ENCODE measurements around the gene CCL16.

The CCL16 gene

GRCh38 chr17:35981246-35981645 is at the start of gene CCL16:
Gene CCL16, minus strand, starts transcription at chr17:35981497. Its CDS starts 77 bp downstream, at chr17:35981420.
- no peak for TF ChIP-seq CTCF (IDR thresholded peaks at IDR 0.05; ENCODE audit: borderline replicate concordance, control extremely low read depth, extremely low read depth, insufficient read depth, missing control alignments)
- DNase-seq (ENCODE audit: low spot score): no peak
- in situ Hi-C loops (cut with MboI; ENCODE audit: low sequenced_read_pairs, unreplicated experiment): no loop called here

- DNase-seq (ENCODE audit: low spot score): no peak
- TF ChIP-seq CTCF (IDR thresholded peaks at IDR 0.05; ENCODE audit: borderline replicate concordance, control extremely low read depth, extremely low read depth, insufficient read depth, missing control alignments): no peak
- in situ Hi-C loops (cut with MboI; ENCODE audit: low sequenced_read_pairs, unreplicated experiment): no loop called here
Observed at GRCh38 chr17:36030956-36031355, 49.7 kb upstream of the CCL16 start.

- in situ Hi-C loops (cut with MboI; ENCODE audit: low sequenced_read_pairs, unreplicated experiment): no loop called here
- DNase-seq (ENCODE audit: low spot score): no peak
- no peak for TF ChIP-seq CTCF (IDR thresholded peaks at IDR 0.05; ENCODE audit: borderline replicate concordance, control extremely low read depth, extremely low read depth, insufficient read depth, missing control alignments)
Observed at GRCh38 chr17:36027761-36028160, 46.5 kb upstream of the CCL16 start.

- no peak for DNase-seq (ENCODE audit: low spot score)
- no peak for TF ChIP-seq CTCF (IDR thresholded peaks at IDR 0.05; ENCODE audit: borderline replicate concordance, control extremely low read depth, extremely low read depth, insufficient read depth, missing control alignments)
- in situ Hi-C loops (cut with MboI; ENCODE audit: low sequenced_read_pairs, unreplicated experiment): no loop called here
Observed at GRCh38 chr17:36024106-36024869, 43.0 kb upstream of the CCL16 start.

GRCh38 chr17:36019423-36019822 is 38.1 kb upstream of the CCL16 start:
- no peak for TF ChIP-seq CTCF (IDR thresholded peaks at IDR 0.05; ENCODE audit: borderline replicate concordance, control extremely low read depth, extremely low read depth, insufficient read depth, missing control alignments)
- in situ Hi-C loops (cut with MboI; ENCODE audit: low sequenced_read_pairs, unreplicated experiment): no loop called here

GRCh38 chr17:36017799-36018198 is 36.5 kb upstream of the CCL16 start, which contains the start of gene CCL23:
Gene CCL23, minus strand, starts transcription at chr17:36017972. Its CDS starts 75 bp downstream, at chr17:36017897.
- no peak for DNase-seq (ENCODE audit: low spot score)
- in situ Hi-C loops (cut with MboI; ENCODE audit: low sequenced_read_pairs, unreplicated experiment): no loop called here
- TF ChIP-seq CTCF (IDR thresholded peaks at IDR 0.05; ENCODE audit: borderline replicate concordance, control extremely low read depth, extremely low read depth, insufficient read depth, missing control alignments): no peak

More at GRCh38 chr17:36019423-36019822, 38.1 kb upstream of the CCL16 start:
- DNase-seq (ENCODE audit: low spot score): no peak

Data from GM13976 (cell line).